ENCODE measurements around the gene CHCHD3. TPM values are rescaled to one million over a fixed set of nuclear protein-coding genes. Genes with fewer than 3 reads are reported as not detected.

CHCHD3 gene
- total and polyA plus RNA-seq, 9 of the 15 experiments (the other 6 are each of a cell fraction or from before 2014, with no cell fraction given): 66.2 to 279 (median 204) TPM

GRCh38 chr7:133081599-133082389, at the start of gene CHCHD3 (continued):
- no peak for TF ChIP-seq CHD7 (IDR thresholded peaks at IDR 0.05; ENCODE audit: low read depth, low read length)
- TF ChIP-seq ELF1 (tag; IDR thresholded peaks at IDR 0.05): peak; percentile 56; the same call in 1 of the 2 replicates
- TF ChIP-seq ZBTB8A (IDR thresholded peaks at IDR 0.05; ENCODE audit: partially characterized antibody): no peak
- TF ChIP-seq CCAR2 (IDR thresholded peaks at IDR 0.05; ENCODE audit: low read depth, low read length): no peak
- TF ChIP-seq C11orf30 (IDR thresholded peaks at IDR 0.05; ENCODE audit: low read depth): peak; percentile 66
- TF ChIP-seq RBBP5 (IDR thresholded peaks at IDR 0.05; ENCODE audit: borderline replicate concordance, insufficient read depth, low read length, poor library complexity, severe bottlenecking): peak; percentile 96
- peak; percentile 91 for TF ChIP-seq FOXP1 (CRISPR knock-in tag; IDR thresholded peaks at IDR 0.05)
- TF ChIP-seq ETV6 (IDR thresholded peaks at IDR 0.05; ENCODE audit: borderline replicate concordance in 1 of 2, low read depth in 2 of 2, low read length in 1 of 2): no peak; a peak in 1 of 4 replicates
- no peak; the same call in 1 of the 2 replicates for TF ChIP-seq ETV6 (CRISPR knock-in tag; IDR thresholded peaks at IDR 0.05; ENCODE audit: borderline replicate concordance)
- TF ChIP-seq FOXK2 (conservative IDR thresholded peaks at IDR 0.05 in 1 of 2, IDR thresholded peaks at IDR 0.05 in 1 of 2; ENCODE audit: low read depth in 2 of 2): peak; percentile 74 to 84
- TF ChIP-seq HMGXB4 (CRISPR knock-in tag; IDR thresholded peaks at IDR 0.05): 0 out of 2 replicates have a peak, but pooled peaks have one; percentile 79
- TF ChIP-seq BHLHE40 (IDR thresholded peaks at IDR 0.05; ENCODE audit: low read length): peak; percentile 88

All from K562 (cell line).